GM10847 (cell line): ENCODE results near the gene HGFAC.

Source experiments
- POLR2A ChIP-seq: IDR thresholded peaks from 2 replicates; pipeline ENCODE4 v1.6.1; 2011; ENCODE audit not compliant: insufficient read length; ENCODE audit errors: extremely low read depth

Gene HGFAC

DNA sequence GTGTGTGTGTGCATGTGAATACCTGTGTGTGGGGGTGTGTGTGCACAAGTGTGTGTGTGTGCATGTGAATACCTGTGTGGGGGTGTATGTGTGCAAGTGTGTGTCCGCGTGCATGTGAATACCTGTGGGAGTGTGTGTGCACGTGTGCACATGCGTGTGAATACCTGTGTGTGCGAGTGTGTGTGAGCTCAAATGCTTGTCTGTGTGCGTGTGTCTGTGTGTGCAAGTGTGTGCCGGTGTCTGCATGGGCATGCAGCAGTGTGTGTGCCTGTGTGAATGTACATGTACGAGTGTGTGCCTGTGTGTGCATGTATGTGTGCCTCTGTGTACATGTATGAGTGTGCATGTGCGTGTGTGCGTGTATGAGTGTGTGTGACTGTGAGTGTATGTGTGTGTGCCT lies 26.4 kb downstream of the HGFAC start:
- no peak for TF ChIP-seq POLR2A

DNA sequence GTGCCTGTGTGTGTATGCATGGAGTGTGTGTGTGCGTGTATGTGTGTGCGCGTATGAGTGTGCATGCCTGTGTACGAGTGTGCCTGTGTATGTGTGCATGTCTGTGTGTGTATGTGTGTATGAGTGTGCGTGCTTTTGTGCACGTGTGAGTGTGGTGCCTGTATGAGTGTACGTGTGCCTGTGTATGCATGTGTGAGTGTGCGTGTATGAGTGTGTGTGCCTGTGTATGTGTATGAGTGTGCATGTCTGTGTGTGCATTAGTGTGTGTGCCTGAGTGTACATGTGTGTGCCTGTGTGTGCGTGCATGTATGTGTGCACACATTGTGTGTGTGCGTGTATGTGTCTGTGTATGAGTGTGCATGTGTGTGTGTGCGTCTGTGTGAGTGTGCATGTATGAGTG lies 27.0 kb downstream of the HGFAC start:
- TF ChIP-seq POLR2A: no peak

DNA sequence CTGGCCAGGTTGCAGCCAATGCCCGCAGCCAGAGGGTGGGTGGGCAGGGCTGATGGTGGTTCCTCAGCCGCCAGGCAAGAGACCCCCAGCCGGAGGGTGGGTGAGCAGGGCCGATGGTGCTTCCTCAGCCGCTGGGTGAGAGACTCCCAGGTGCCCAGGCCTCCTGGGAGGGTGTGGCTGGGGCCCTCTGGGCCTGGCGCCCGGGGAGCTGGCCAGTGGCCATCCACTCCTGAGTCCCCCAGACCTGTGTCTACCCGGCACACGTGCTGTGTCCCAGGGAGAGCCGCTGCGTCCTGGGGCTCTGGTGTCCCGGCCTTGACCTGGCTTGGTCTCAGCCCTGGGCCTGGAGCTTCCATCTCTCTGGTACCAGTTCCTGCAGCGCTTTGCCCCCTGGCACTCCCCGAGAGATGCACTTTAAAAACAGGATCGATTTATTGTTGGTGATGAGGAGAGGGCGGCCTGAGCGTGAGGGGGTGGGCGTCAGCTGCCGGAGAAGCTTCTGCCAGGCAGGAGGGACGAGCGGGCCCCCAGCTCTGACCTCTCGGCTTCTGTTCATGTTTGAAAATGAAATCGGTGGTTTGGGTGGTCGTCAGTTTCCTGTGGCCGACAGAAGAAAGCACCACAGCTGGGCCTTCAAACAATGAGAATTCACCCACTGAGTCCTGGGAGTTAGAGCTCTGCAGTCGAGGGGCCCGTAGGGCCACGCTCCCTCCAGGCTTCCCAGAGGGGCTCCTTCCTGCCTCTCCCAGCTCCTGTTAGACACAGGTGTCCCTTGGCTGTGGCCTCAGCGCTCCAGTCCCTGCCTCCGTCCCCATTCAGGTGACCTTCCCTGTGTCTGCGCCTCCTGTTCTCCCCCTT lies 27.8 kb downstream of the HGFAC start:
- TF ChIP-seq POLR2A: no peak

DNA sequence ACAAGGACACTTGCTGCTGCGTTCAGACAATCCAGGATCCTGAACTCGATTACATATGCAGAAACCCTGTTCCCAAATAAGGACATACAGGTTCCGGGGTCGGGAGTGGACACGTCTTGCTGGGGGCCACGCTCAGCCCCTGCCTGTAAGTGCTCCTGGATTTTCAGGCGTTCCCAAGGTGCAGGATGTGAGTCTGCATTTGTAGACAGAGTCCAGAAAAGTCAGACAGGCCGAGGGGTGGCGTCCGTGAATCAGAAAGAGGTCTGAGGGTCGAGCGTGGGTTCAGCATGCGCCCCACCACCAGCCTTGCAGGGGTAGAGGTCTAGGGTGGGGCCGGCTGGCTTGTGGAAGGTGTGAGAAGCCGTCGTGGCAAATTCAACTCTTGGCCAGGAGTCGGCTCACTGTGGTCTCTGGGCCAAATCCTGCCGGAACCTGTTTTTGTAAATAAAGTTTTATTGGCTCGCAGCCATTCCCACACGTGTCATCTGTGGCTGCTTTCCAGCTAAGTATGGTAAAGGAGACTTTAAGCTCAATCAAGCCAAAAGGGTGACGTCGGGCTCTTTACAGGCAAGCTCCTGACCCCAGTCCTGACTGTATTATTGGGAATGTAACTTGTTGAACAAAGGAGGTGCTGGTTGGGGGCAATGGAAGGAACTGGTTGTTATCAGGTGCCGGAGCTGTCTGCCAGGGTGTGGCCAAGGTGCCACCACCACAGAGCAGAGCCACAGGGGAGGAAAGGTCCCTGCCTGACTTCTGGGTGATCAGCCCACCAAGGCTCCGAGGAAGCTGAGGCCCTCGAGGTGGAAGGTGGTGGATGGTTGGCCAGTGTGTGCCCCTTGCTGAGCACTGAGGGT lies 28.7 kb downstream of the HGFAC start:
- TF ChIP-seq POLR2A: no peak

DNA sequence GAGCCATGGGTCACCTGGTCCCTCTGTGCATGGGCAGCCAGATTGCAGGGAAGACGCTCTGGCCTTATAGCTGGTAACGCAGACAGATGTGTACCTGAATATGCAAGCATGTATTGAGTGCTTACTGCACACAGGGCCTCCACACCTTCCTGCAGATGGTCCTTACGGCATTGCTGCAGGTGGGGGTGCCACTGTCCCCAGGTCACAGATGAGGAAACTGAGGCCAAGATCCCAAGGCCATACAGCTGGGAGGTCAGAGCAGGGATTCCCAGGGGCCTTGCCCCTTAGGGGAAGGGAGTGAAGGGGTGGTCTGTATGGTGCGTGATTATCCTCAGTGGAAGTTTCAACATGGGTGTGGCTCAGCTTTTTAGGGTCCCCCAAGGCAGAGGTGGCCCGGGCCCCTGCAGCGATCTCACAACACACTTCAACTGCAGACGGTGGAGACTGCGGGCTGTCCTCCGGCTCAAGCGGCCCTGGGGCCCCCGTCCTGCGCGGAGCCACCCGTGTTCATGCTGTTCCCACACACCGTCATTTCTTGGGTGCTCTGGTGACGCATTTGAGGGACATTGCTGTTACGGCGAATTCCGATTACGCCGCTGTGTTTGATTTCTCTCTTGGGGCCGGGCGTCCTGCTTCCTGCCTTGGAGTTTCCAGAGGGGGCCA lies 29.5 kb downstream of the HGFAC start:
- no peak for TF ChIP-seq POLR2A

DNA sequence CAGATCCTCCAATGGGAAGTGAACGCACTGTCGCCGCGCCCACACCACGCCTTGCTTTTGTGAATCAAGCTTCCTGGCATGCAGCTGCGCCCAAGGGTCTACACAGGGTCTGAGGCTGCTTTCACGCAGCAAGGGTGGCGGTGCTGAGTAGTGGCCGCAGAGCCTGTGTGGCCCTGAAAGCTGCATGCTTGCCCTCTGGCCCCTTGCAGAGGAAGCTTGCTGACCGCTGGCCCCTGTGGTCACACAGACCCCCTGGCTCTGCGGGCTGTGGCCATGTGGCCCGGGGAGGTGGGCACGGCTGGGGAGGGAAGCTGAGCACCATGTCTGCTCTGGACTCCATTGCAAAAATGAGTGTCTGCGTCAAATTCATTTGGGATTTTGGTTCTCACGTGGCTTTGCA lies 30.1 kb downstream of the HGFAC start:
- TF ChIP-seq POLR2A: no peak

DNA sequence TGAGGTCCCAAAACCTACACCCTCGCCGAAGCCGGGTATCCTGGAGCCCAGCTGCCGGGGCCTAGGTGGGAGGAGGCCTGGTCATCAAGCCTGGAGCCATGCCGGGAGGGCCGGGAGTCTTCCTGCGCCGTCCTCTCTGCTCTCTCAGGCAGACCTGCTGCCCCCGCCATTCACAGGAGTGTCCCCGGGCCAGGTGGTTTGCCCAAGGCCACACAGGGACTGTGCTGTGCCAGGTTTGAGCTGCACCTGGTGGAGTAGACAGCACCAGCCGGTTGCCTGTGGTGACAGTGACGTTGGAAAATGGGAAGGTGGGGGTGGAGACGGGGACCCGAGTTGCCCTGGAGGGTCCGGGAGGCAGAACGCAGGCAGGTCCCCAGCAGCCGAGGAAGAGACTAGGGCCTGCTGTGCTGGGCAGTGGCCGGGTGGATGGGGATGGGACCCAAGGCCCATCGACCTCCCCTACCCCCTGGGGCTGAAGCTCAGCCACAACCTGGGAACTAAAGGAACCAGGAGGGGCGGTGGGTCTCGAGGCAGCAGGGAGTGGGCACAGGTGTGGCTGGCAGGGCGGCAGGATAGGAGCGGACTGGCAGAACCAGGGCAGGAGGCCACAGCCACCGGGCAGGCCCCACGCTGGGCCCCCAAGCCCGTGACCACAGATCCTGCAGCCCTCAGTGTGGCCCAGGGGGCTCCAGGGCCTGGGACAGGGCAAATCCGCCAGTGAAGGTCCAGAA lies 30.8 kb downstream of the HGFAC start:
- no peak for TF ChIP-seq POLR2A

DNA sequence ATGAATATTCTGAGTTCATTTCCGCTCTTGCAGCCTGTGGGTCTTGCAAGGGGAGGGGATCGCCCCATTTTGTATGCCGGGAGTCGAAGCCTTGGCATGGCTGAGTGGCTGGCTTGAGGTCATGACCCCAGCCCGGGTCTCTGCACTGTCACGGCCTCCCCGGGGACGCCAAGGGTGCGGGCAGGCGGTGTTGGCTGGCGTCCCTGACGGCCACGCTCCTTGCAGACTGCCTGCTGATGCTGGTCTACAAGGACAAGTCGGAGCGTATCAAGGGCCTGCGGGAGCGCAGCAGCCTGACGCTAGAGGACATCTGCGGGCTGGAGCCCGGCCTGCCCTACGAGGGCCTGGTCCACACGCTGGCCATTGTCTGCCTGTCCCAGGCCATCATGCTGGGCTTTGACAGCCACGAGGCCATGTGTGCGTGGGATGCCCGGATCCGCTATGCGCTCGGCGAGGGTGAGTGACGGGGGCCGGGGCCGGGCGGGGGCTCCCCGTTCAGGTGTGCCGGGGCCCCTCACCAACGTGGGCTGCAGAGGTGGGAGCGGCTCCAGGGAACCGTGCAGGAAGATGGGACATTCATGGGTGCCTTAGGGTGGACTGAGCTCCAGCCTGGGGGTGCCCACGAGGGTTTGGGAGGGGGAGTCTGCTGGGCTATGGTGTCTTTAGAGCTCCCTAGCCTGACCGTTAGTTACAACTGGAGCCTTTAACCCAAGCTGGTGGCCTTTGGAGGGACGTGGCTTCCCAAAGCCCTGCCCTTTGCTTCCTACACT lies 31.6 kb downstream of the HGFAC start:
- TF ChIP-seq POLR2A: no peak

DNA sequence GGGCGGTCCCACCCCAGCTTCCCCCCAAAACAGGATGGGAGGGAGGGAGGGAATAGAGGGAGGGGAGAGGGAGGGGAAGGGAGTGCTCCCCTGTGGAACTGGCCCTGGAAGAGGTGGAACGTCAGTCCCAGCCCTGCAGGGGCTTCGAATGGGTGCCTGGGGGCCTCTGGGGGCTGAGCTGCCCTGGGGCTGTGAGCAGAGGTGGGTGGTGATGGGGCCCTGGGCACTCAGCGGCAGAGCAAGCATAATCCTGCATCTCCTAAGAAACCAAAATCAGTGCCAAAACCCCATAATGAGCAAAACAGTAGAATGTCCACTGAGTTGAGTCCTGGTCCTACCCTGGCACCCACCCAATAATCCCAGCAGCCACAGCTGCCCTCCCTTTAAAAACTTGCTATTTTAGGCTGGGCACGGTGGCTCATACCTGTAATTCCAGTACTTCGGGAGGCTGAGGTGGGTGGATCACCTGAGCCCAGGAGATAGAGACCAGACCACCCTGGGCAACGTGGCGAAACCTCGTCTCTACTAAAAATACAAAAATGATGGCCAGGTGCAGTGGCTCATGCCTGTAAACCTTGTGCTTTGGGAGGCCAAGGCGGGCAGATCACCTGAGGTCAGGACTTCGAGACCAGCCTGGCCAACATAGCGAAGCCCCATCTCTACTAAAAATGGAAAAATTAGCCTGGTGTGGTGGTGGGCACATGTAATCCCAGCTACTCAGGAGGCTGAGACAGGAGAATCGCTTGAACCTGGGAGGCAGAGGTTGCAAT lies 32.4 kb downstream of the HGFAC start:
- TF ChIP-seq POLR2A: no peak

DNA sequence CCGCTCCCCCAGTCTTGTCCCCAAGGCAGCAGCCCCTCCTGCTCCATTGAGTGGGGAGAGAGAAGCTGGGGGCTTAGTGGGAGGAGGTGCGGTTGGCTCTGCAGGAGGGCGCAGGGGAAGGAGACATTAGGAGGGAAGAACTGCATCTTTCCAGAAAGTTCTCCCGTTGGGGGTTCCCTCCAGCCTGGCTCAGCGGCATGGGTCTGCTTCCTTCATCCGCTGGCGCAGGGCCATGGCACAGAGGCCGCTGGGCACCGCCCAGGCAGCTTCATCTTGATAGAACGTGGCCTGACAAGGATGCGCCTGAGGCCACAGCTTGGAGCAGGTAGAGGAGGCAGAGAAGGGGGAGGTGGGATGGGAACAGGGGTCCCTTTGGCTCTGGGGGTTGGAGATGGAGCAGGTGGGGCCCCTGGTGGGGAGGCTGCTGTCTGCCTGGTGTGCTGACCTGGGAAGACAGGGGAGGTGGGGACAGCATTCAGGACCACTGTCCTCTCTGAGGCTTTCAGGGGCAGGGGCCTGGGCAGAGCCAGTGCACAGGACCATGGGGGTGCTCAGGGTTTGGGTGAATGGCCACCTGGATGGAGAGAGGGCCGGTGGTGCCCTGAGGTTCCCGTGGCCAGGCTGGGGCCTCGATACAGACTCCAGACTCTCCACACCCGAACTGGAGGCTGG lies 33.4 kb downstream of the HGFAC start:
- no peak for TF ChIP-seq POLR2A

DNA sequence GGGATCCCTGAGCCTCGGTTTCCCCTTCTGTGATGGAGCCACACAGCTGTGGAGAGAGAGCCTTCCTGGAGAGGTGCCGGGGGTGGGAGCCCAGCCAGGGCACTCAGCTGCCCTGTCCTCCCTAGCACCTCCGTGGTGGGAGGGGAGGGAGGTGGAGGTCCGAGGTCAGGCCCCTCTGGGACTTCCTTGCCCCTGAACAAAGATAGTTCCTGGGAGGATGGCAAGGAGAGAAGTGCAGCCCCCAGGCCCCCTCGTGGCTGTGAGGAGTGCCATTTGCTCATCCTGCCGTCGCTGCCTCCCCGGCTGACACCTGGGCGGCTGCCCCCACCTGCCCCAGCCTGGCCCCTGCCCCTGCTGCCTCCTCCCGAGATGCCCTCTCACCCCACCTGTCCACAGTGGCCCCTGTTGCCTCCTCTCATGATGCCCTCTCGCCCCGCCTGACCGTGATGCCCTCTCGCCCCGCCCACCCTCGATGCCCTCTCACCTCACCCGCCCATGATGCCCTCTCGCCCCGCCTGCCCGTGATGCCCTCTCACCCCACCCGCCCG lies 34.0 kb downstream of the HGFAC start:
- no peak for TF ChIP-seq POLR2A

DNA sequence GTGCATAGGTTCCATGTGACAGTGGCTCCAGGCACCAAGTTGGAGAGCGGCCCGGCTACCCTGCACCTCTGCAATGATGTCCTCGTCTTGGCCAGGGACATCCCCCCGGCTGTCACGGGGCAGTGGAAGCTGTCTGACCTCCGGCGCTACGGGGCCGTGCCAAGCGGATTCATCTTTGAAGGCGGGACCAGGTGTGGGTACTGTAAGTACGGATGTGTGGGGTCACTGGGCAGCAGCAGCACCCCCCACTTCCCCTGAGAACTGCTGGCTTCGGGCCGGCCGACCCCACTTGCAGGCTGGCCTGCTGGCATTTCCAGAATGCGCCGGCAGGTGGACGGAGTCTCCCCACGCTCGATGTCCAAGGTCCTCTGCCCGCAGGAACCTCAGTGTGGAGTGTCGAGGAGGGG lies 34.6 kb downstream of the HGFAC start:
- TF ChIP-seq POLR2A: no peak
